Neural cell (in vitro differentiated cells): ENCODE results near the gene ZRANB1. TPM values are rescaled to one million over a fixed set of nuclear protein-coding genes. Genes with fewer than 3 reads are reported as not detected.

Experiments used
- H2AFZ ChIP-seq: fragments of 200-600, 300-800 bp; sonication (generic), shearing (Covaris generic); 2 replicates; pipeline ENCODE4 v1.6.0; 2014; ENCODE audit warnings: low read depth, mild to moderate bottlenecking, antibody characterized with exemption, low read length, moderate library complexity
- H3F3A ChIP-seq: fragments of 200-600 bp; shearing (Covaris generic); 2 replicates; pipeline ENCODE4 v1.6.1; 2016; ENCODE audit warnings: mild to moderate bottlenecking, moderate library complexity, mixed read lengths, antibody characterized with exemption, low read length; ENCODE audit not compliant: insufficient read depth, poor library complexity, severe bottlenecking
- H3K27ac ChIP-seq: fragments of 200-600, 300-800 bp; sonication (generic), shearing (Covaris generic); 2 replicates; pipeline ENCODE4 v1.5.1; 2014; ENCODE audit warnings: mild to moderate bottlenecking, low read length, moderate library complexity
- H3K27me3 ChIP-seq: fragments of 300-800, 200-600 bp; sonication (generic), shearing (Covaris generic); 2 replicates; pipeline ENCODE4 v1.6.0; 2014; ENCODE audit warnings: mild to moderate bottlenecking, low read depth, low read length, moderate library complexity; ENCODE audit not compliant: insufficient read depth
- H3K36me3 ChIP-seq: fragments of 300-800, 200-600 bp; sonication (generic), shearing (Covaris generic); 2 replicates; pipeline ENCODE4 v1.5.1; 2014; ENCODE audit warnings: mild to moderate bottlenecking, antibody characterized with exemption, low read length, moderate library complexity; ENCODE audit not compliant: insufficient read depth
- H3K4me2 ChIP-seq: fragments of 300-800, 200-600 bp; sonication (generic), shearing (Covaris generic); 2 replicates; pipeline ENCODE4 v1.6.0; 2014; ENCODE audit warnings: mild to moderate bottlenecking, low read length
- H3K4me3 ChIP-seq: fragments of 300-800, 200-600 bp; sonication (generic), shearing (Covaris generic); 2 replicates; pipeline ENCODE4 v1.5.1; 2014; ENCODE audit warnings: mild to moderate bottlenecking, low read length, moderate library complexity
- H3K79me2 ChIP-seq: fragments of 200-600 bp; shearing (Covaris generic); replicated peaks from 2 replicates; pipeline ENCODE4 v1.6.0; 2014; ENCODE audit warnings: mild to moderate bottlenecking, low read length, moderate library complexity; ENCODE audit not compliant: insufficient read depth
- H3K9ac ChIP-seq: fragments of 300-800, 200-600 bp; sonication (generic), shearing (Covaris generic); 2 replicates; pipeline ENCODE4 v1.6.1; 2016; ENCODE audit warnings: mild to moderate bottlenecking, low read length, mixed read lengths
- H3K9me2 ChIP-seq: fragments of 200-600 bp; shearing (Covaris generic); 2 replicates; pipeline ENCODE4 v1.6.1; 2016; ENCODE audit warnings: mild to moderate bottlenecking, low read length, mixed read lengths; ENCODE audit not compliant: insufficient read depth
- H3K9me3 ChIP-seq: fragments of 200-600, 300-800 bp; sonication (generic), shearing (Covaris generic); 2 replicates; pipeline ENCODE4 v1.6.1; 2016; ENCODE audit warnings: mild to moderate bottlenecking, mixed run types, low read length, moderate library complexity, mixed read lengths
- H4K20me1 ChIP-seq: fragments of 200-600 bp; shearing (Covaris generic); 2 replicates; pipeline ENCODE4 v1.6.1; 2016; ENCODE audit warnings: mild to moderate bottlenecking, mixed run types; ENCODE audit not compliant: insufficient read depth
- EP300 ChIP-seq: fragments of 450-650 bp; conservative IDR thresholded peaks from 2 replicates; pipeline ENCODE4 v1.6.1; 2014; ENCODE audit warnings: antibody characterized with exemption, mild to moderate bottlenecking, moderate library complexity; ENCODE audit not compliant: poor library complexity, severe bottlenecking
- EZH2 ChIP-seq: fragments of 200-600, 300-800 bp; shearing (Covaris generic), sonication (generic); IDR thresholded peaks from 2 replicates; pipeline ENCODE4 v1.6.1; 2014; ENCODE audit warnings: antibody characterized with exemption, low read length, borderline replicate concordance, mild to moderate bottlenecking; ENCODE audit not compliant: insufficient read depth, poor library complexity, severe bottlenecking
- MXI1 ChIP-seq: fragments of 450-650 bp; conservative IDR thresholded peaks from 2 replicates; pipeline ENCODE4 v1.6.1; 2014; ENCODE audit warnings: antibody characterized with exemption, mild to moderate bottlenecking; ENCODE audit not compliant: poor library complexity, severe bottlenecking
- POLR2AphosphoS5 ChIP-seq: IDR thresholded peaks from 2 replicates; pipeline ENCODE4 v1.6.1; 2012
- RAD21 ChIP-seq: fragments of 450-650 bp; conservative IDR thresholded peaks from 2 replicates; pipeline ENCODE4 v1.6.1; 2014; ENCODE audit warnings: antibody characterized with exemption, mild to moderate bottlenecking, moderate library complexity
- SMC3 ChIP-seq: fragments of 450-650 bp; conservative IDR thresholded peaks from 2 replicates; pipeline ENCODE4 v1.6.1; 2014; ENCODE audit warnings: antibody characterized with exemption, mild to moderate bottlenecking, moderate library complexity; ENCODE audit not compliant: poor library complexity
- TAF1 ChIP-seq: IDR thresholded peaks from 2 replicates; pipeline ENCODE4 v1.6.1; 2012; ENCODE audit warnings: low read depth
- polyA plus RNA-seq: library from polyadenylated mRNA; depleted of rRNA; stranded (reverse); fragments of >200 nt; gene quantifications from 2 replicates; pipeline ENCODE4 v1.2.3, GENCODE V29; 2014
- TF ChIP-seq, protein P1 (sequence below): fragments of 450-650 bp; IDR thresholded peaks from 2 replicates; pipeline ENCODE4 v1.5.1; 2014; ENCODE audit warnings: antibody characterized with exemption, mild to moderate bottlenecking, moderate library complexity; ENCODE audit not compliant: poor library complexity, severe bottlenecking
- TF ChIP-seq, protein P2 (sequence below): IDR thresholded peaks from 2 replicates; pipeline ENCODE4 v1.6.1; 2012; ENCODE audit warnings: borderline replicate concordance

The ZRANB1 gene
- polyA plus RNA-seq, 1 donor from 2014 or later: 47.7 TPM

- H3K9ac ChIP-seq: no peak overlapping the region
- no peak overlapping the region for H3K4me2 ChIP-seq
- TF ChIP-seq MXI1 (no peak), EP300 (no peak)
- no peaks in the 10 kb centered on the region for H3K36me3 ChIP-seq
- H3K9me3 ChIP-seq: no peaks in the 10 kb centered on the region
- no peak overlapping the region for H3K4me3 ChIP-seq
- no peaks in the 10 kb centered on the region for H4K20me1 ChIP-seq
- no peak overlapping the region for H2AFZ ChIP-seq
- H3K9me2 ChIP-seq: no peaks in the 10 kb centered on the region
- H3K79me2 ChIP-seq: peaks cover 24% of the 10 kb centered on the region
- H3K27ac ChIP-seq: no peak overlapping the region
- no peaks in the 10 kb centered on the region for H3F3A ChIP-seq
- H3K27me3 ChIP-seq: no peaks in the 10 kb centered on the region
Measured at GRCh38 chr10:124967255-124967654, 25.3 kb downstream of the ZRANB1 start.

GRCh38 chr10:124971276-124971675 is 29.4 kb downstream of the ZRANB1 start:
- H3K4me3 ChIP-seq: no peak overlapping the region
- H3K9me2 ChIP-seq: no peaks in the 10 kb centered on the region
- H4K20me1 ChIP-seq: no peaks in the 10 kb centered on the region
- no peaks in the 10 kb centered on the region for H3K27me3 ChIP-seq
- H3K36me3 ChIP-seq: peaks cover 4% of the 10 kb centered on the region
- H3F3A ChIP-seq: no peaks in the 10 kb centered on the region
- peaks cover 18% of the 10 kb centered on the region for H3K79me2 ChIP-seq
- TF ChIP-seq RAD21 (no peak), MXI1 (no peak), EP300 (no peak), POLR2AphosphoS5 (no peak), SMC3 (no peak), EZH2 (no peak), TAF1 (no peak)
- TF ChIP-seq, protein P1, sequence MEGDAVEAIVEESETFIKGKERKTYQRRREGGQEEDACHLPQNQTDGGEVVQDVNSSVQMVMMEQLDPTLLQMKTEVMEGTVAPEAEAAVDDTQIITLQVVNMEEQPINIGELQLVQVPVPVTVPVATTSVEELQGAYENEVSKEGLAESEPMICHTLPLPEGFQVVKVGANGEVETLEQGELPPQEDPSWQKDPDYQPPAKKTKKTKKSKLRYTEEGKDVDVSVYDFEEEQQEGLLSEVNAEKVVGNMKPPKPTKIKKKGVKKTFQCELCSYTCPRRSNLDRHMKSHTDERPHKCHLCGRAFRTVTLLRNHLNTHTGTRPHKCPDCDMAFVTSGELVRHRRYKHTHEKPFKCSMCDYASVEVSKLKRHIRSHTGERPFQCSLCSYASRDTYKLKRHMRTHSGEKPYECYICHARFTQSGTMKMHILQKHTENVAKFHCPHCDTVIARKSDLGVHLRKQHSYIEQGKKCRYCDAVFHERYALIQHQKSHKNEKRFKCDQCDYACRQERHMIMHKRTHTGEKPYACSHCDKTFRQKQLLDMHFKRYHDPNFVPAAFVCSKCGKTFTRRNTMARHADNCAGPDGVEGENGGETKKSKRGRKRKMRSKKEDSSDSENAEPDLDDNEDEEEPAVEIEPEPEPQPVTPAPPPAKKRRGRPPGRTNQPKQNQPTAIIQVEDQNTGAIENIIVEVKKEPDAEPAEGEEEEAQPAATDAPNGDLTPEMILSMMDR: no peak
- TF ChIP-seq, protein P2, sequence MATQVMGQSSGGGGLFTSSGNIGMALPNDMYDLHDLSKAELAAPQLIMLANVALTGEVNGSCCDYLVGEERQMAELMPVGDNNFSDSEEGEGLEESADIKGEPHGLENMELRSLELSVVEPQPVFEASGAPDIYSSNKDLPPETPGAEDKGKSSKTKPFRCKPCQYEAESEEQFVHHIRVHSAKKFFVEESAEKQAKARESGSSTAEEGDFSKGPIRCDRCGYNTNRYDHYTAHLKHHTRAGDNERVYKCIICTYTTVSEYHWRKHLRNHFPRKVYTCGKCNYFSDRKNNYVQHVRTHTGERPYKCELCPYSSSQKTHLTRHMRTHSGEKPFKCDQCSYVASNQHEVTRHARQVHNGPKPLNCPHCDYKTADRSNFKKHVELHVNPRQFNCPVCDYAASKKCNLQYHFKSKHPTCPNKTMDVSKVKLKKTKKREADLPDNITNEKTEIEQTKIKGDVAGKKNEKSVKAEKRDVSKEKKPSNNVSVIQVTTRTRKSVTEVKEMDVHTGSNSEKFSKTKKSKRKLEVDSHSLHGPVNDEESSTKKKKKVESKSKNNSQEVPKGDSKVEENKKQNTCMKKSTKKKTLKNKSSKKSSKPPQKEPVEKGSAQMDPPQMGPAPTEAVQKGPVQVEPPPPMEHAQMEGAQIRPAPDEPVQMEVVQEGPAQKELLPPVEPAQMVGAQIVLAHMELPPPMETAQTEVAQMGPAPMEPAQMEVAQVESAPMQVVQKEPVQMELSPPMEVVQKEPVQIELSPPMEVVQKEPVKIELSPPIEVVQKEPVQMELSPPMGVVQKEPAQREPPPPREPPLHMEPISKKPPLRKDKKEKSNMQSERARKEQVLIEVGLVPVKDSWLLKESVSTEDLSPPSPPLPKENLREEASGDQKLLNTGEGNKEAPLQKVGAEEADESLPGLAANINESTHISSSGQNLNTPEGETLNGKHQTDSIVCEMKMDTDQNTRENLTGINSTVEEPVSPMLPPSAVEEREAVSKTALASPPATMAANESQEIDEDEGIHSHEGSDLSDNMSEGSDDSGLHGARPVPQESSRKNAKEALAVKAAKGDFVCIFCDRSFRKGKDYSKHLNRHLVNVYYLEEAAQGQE: no peak
- no peak overlapping the region for H2AFZ ChIP-seq
- no peak overlapping the region for H3K9ac ChIP-seq
- H3K27ac ChIP-seq: no peak overlapping the region
- no peaks in the 10 kb centered on the region for H3K9me3 ChIP-seq
- H3K4me2 ChIP-seq: no peak overlapping the region

DNA sequence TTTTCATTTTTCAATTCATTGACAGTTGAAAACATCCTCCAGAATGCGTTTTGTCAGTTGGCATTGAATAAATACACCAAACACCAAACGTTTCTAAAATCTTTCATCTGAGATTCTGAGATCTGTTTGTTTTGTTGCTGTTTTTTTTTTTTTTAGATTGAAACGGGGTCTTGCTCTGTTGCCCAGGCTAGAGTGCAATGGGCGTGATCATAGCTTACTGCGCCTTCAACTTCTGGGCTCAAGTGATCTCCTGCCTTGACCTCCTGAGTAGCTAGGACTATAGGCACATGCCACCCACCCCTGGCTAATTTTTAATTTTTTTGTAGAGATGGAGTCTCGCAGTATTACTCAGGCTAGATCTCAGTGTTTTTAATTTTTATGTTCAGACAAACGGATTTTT is 30.7 kb downstream of the ZRANB1 start:
- Histone ChIP-seq H4K20me1 (no peaks in the 10 kb centered on the region), H3K36me3 (peaks cover 4% of the 10 kb centered on the region), H3K9ac (no peak overlapping the region), H3F3A (no peaks in the 10 kb centered on the region), H3K4me3 (no peak overlapping the region), H3K9me3 (no peaks in the 10 kb centered on the region), H3K27me3 (no peaks in the 10 kb centered on the region), H2AFZ (no peak overlapping the region), H3K79me2 (peaks cover 18% of the 10 kb centered on the region), H3K9me2 (no peaks in the 10 kb centered on the region), H3K4me2 (no peak overlapping the region), H3K27ac (no peak overlapping the region)
- no peak for TF ChIP-seq SMC3
- no peak for TF ChIP-seq TAF1
- TF ChIP-seq RAD21: no peak
